ENCODE data around the gene CFAP107. TPM values are rescaled to one million over a fixed set of nuclear protein-coding genes. Genes with fewer than 3 reads are reported as not detected.
"Not testable (repeated sequence)": the region's sequence is repeated elsewhere in the genome, so short reads cannot be mapped to it uniquely, and the experiment has no call there.

CFAP107 gene, protein sequence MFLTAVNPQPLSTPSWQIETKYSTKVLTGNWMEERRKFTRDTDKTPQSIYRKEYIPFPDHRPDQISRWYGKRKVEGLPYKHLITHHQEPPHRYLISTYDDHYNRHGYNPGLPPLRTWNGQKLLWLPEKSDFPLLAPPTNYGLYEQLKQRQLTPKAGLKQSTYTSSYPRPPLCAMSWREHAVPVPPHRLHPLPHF
- not detected in 2 replicates for total RNA-seq (2014; rRNA removed; shearing (Covaris generic))

DNA sequence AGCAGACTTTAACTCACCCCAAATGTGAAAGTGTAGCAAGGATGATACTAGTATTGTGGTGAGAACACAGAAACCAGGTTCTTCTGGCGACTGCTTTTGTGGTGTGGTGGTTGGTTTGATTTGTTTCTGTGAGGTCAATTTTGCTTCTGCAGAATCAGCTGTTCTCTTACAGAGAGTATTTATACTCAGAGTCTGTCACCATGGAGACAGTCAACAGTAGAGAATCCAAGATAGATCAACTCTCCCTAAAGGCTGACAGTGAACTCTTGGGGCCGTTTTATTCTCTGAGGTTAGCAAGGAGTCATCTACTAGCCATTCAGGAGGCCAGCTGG, at the start of gene CFAP107:
Gene CFAP107, plus strand, starts transcription at position 209 of the 332 bp plus-strand sequence. CDS start 231 bp downstream, outside the sequence.
- no peak for DNase-seq (ENCODE audit: low spot score)
- in situ Hi-C loops (cut with HindIII; ENCODE audit: low sequenced_read_pairs) = no loop called here

DNA sequence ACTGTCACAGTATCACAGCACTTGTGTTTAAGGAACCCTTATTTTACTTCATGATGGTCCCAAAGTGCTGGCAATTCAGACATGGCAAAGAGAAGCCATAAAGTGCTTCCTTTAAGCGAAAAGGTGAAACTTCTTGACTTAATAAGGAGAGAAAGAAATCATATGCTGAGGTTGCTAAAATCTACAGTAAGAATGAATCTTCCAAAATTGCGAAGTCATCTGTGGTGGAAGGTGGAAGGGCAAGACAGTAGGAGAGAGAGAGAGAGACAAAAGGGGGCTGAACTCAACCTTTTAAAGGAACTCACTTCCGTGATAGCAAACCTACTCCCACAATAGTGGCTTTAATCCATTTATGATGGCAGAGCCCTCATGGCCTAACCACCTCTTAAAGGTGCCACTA, 49.3 kb upstream of the CFAP107 start:
- no peak for DNase-seq (ENCODE audit: low spot score)
- in situ Hi-C loops (cut with HindIII; ENCODE audit: low sequenced_read_pairs) = no loop called here

DNA sequence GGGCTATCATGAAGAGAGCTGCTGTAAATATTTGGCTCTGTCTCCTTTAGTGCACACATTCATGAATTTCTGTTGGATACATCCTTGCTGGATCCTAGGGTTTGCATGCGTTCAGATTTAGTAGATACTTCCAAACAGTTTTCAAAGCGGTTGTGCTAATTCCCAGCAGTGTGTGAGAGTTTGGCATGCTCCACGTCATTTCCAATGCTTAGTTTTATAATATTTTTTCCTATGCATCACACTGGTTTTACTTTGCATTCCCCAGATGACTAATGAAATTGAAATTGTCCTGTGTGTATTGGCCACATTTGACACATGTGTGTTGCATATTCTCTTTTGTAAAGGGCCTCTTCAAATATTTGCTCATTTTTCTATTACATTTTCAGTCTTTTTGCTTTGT, 48.6 kb upstream of the CFAP107 start:
- in situ Hi-C loops (cut with HindIII; ENCODE audit: low sequenced_read_pairs) = no loop called here
- DNase-seq (ENCODE audit: low spot score) = no peak

DNA sequence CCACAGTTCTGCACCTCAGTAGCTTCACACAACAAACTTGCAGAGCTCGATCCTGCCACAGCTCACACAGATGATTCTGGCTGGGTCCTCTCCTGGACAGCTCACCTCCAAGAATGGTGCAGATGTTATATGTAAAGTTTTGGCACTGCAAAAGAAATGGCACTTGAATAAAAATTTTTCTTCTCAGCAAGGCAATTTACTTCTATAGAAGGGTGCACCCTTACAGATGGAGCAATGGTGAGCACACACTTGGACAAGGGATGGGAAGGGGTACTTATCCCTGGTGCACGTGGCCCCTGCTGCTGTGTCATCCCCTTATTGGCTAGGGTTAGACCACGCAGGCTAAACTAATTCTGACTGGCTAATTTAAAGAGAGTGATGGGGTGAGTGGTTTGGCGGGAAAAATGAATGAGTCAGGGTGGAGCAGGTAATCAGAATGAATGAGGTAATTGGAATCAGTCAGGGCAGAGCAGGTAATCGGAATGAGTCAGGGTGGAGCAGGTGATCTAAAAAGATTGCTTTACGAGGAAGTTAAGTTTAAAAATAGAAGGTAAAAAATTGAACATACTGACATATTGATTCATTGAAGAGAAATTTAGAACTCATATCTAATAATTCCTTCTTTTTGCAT, 42.1 kb upstream of the CFAP107 start:
- no peak for DNase-seq (ENCODE audit: low spot score)
- in situ Hi-C loops (cut with HindIII; ENCODE audit: low sequenced_read_pairs) = no loop called here

DNA sequence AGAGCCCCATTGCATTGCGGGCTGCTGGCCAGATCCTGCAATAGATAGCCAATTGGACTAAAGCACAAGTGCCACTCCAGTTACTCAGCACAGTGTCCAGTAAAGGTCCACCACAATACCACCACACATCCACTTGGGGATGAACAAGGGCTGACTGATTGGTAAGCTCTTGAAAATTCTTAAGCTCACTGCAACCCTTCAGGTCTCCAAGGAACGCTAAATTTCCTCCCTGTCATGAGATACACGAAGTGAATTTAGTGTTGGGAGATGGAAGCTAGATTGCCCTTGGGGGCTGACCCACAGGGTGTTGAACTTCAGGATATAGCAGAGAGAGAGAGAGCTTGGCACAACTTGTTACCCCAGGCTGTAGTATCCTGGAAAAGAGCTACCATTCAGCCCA, 39.9 kb upstream of the CFAP107 start:
- DNase-seq (ENCODE audit: low spot score) = no peak
- in situ Hi-C loops (cut with HindIII; ENCODE audit: low sequenced_read_pairs) = no loop called here

DNA sequence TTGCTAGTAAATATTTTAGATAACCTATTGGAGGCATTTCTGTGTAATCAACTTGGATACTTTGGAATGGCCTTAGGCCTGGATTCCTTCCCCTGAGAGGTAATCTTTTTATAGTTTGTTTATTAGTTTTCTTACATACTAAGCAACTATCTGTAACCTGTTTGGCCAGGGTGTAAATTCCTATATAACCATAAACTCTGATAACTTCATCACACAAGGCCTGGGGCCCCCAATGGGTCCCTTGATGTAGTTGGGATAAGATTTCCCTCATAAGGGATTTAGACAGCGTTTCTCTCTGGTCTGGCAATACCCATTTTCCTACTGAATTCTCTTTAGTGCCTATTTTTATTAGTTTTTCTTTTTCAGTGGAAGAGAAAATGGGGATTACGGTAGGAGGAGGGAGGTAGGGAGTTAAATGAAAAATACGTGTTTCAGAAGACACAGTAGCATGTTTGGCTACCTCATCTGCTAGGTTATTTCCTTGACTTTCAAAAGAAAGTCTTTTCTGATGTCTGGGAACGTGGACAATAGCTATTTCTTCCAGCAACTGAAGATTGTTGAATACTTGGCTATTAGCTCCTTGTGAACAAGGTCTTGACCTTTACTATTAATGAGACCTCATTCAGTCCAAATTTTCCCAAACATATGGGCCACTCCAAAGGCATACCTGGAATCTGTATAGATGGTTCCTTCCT, 37.5 kb upstream of the CFAP107 start:
- in situ Hi-C loops (cut with HindIII; ENCODE audit: low sequenced_read_pairs) = no loop called here
- no peak for DNase-seq (ENCODE audit: low spot score)

DNA sequence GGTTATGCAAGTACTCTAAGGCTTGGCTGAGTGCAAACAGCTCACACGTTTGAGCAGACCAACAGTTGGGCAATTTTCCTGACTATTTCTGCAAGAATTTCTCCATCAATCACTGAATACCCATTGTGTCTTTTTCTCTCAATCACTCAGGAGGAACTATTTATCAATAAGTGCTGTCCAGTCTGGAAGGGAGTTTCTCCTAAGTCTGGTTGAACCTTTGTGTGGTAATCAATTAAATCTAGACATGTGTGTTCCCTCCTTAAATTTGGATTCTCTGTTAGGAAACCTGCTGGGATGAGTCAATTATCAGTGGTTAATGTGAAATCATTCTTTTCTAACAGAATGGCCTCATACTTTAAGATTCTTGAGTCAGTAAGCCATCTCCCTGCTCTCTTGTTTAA, 36.9 kb upstream of the CFAP107 start:
- no peak for DNase-seq (ENCODE audit: low spot score)
- in situ Hi-C loops (cut with HindIII; ENCODE audit: low sequenced_read_pairs) = no loop called here

DNA sequence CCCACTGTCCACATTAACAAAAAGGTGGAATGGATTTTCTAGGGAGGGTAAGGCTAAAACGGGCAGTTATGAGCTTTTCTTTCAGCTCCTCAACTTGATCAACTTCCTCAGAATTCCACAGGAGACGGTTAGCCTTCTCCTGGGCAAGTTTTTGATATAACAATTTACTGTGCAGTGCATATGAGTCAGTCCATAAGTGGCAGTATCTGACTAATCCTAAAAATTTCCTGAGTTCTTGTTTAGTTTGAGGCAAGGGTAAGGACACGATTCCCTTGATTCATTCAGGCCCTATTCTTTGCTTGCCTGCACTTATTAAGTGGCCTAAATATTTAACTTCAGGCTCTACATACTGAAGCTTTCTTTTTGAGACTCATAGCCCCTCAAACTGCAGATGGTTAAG, 36.3 kb upstream of the CFAP107 start:
- in situ Hi-C loops (cut with HindIII; ENCODE audit: low sequenced_read_pairs) = no loop called here
- DNase-seq (ENCODE audit: low spot score) = no peak

DNA sequence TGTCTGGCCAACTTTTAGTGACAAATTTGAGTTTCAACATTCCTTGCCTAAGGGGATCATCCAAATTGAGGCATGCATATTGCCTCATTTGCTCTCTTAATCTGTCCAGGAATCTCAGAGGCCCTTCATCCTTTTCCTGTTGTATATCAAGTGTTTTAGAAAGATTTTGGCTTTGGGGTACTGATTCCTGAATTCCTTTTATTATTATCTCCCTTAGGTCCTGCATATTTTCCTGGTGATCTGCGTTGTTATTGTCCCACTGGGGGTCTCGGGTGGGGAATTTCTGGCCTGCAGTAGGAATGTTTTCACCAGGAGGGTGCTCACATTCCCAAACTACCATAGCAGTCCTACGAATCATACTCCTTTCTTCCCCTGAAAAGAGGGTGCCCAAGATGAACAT, 34.5 kb upstream of the CFAP107 start:
- in situ Hi-C loops (cut with HindIII; ENCODE audit: low sequenced_read_pairs) = no loop called here
- no peak for DNase-seq (ENCODE audit: low spot score)

DNA sequence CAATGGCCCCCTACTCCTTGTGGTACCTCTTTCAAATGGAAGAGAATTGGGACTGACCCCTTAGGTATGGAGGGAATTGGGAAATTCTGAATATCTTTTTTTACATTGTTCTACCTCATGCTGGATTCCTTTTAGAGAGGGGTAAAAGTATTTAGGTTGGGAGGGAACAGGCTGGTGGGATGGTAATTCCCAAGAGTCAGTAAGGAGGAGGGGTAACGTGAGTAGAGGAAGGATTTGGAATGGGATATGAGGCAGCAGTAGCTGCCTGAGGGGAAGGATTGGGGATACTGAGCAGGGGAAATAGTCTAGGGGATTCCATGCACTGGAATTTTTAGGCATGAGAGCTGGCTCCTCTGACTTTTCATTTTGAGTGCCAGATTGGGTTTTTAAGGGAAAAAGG, 33.9 kb upstream of the CFAP107 start:
- in situ Hi-C loops (cut with HindIII; ENCODE audit: low sequenced_read_pairs) = no loop called here
- peak; percentile 6 for DNase-seq (ENCODE audit: low spot score)

DNA sequence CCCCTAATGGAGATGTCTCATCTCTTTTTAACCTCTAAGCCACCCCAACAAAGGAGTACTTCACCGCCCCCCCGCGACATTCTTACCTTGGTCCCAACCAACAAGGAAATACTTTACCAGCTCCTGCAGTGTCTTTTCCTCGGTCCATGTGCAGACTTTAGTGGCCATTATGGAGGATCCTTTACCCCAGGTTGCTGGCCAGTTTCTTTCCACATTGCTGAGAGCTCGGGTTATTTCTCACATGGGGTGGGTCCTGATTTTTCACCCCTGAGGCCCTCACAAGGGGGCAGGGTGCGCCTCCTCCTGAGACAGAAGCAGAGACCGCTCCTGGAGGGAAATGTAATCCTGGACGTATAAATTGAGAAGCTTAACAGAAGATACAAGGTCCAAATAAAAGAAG, 33.1 kb upstream of the CFAP107 start:
- in situ Hi-C loops (cut with HindIII; ENCODE audit: low sequenced_read_pairs) = no loop called here
- no peak for DNase-seq (ENCODE audit: low spot score)

DNA sequence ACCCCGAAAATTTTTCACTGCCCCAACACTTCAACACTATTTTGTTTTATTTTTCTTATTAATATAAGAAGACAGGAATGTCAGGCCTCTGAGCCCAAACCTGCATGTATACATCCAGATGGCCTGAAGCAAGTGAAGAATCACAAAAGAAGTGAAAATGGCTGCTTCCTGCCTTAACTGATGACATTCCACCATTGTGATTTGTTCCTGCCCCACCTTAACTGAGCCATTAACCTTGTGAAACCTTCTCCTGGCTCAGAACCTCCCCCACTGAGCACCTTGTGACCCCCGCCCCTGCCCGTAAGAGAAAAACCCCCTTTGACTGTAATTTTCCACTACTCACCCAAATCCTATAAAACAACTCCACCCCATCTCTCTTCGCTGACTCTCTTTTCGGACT, 32.3 kb upstream of the CFAP107 start:
- DNase-seq (ENCODE audit: low spot score); in situ Hi-C loops (cut with HindIII; ENCODE audit: low sequenced_read_pairs): not testable (repeated sequence)

DNA sequence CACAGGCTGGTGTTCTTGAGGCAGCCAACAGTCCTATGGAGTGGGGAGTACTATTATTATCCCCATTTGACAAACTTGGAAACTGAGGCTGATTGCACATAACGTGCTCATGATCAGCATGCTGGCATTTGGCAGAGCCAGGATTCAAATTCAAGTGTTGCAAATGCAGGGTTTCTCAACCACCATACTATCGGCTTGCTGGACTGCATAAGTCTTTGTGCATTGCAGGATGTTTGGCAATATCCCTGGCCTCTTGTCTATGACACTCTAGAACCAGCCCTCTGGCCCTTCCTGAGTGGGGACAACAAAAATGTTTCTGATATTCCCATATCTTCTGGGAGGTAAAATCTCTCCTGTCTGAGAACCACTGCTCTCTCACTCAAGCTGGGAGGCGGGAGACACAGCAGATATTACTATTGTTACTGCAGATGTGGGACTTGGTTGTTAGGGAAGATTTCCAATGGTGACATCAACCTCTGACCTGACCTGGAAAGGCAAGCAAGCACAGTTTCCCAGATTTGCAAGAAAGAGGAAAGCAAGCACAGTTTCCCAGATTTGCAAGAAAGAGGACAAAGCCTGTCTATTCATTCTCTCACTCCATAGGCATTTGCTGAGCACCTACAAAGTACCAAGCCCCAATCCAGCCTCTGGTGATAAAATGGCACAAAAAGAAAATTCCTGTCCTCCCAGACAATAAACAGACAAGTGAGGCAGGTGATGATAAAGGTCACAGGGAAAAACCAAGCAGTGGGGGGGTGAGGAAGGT, 31.1 kb upstream of the CFAP107 start:
- DNase-seq (ENCODE audit: low spot score) = no peak
- in situ Hi-C loops (cut with HindIII; ENCODE audit: low sequenced_read_pairs) = no loop called here

DNA sequence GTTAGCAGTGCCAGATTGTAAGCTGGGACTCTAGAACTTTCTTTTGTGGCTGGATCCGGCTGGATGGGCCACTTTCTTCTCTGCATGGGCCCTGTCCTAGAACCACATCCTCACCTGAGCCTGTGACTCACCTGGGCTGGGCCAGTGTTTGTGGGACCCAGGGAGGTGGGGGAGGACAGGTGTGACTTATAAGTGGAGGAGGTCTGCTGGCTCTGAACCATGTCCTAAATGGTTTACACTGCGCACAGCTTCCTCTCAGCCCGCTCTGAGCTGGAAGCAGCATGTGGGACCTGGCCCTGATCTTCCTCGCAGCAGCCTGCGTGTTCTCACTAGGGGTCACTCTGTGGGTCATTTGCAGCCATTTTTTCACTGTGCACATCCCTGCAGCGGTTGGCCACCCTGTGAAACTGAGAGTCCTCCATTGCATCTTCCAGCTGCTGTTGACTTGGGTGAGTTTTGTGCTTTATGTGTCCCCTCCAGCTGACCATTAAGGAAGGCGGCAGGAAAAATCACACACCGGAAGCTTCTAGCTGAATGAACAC, 30.0 kb upstream of the CFAP107 start, which contains the start of gene AADACL3:
Gene AADACL3, plus strand, starts transcription at position 215 of the 542 bp plus-strand sequence. Its CDS starts 67 bp downstream, at position 282.
- no peak for DNase-seq (ENCODE audit: low spot score)
- in situ Hi-C loops (cut with HindIII; ENCODE audit: low sequenced_read_pairs) = no loop called here

DNA sequence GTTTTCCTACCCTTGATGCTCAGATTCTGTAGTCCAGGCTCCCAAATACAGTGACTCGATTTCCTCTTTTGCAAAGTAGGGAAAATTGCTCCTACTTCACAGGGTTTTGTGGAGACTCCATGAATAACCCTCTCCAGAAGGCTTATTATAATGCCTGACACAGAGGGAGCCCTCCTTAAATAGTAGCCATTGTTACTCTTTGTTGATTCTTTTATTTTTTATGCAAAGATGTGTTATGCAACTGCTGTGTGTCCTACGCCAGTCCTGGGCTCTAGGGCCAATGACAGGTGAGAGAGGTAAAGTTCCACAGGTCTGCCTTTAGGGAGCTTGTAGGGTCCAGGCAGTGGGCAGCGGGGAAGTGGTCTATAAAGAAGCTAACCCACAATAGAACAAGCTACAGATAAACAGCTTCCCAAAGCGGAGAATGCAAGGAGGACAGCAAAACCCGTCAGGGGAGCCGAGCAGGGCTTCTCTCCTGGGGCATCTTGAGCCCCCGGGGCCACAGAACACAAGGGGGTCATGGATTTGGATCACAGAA, 28.6 kb upstream of the CFAP107 start:
- in situ Hi-C loops (cut with HindIII; ENCODE audit: low sequenced_read_pairs) = no loop called here
- no peak for DNase-seq (ENCODE audit: low spot score)

DNA sequence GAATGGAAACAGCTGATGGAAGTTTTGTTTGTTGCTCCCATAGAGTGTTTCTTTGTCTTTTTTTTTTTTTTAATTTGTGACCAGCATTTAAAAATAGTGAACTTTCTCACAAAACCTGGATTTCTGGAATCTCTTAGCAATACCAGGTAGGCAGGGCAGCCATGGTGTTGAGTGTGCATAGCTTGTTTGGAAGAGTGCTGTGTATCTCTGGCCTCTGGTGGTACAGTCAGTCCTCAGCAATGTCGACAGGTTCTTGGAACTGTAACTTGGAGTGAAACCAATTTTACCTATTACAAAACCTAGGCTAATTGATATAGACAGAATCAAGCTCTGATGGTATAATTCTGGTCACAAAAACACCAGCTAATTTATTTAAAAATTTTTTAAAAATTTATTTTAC, 23.4 kb upstream of the CFAP107 start:
- in situ Hi-C loops (cut with HindIII; ENCODE audit: low sequenced_read_pairs) = no loop called here
- DNase-seq (ENCODE audit: low spot score) = no peak

DNA sequence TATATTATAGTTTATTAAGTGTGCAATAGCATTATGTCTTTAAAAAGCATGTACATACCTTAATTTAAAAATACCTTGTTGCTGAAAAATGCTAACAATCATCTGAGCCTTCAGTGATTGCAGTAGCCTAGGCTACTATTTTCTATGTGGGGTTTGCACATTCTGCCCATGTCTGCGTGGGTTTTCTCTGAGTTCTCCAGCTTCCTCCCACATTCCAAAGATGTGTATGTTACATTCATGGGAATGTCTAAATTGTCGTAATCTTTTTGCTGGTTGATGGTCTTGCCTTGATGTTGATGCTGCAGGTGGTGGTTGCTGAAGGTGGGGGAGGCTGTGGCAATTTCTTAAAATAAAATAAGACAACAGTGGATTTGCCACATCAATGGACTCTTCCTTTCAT, 17.6 kb upstream of the CFAP107 start:
- in situ Hi-C loops (cut with HindIII; ENCODE audit: low sequenced_read_pairs) = no loop called here

DNA sequence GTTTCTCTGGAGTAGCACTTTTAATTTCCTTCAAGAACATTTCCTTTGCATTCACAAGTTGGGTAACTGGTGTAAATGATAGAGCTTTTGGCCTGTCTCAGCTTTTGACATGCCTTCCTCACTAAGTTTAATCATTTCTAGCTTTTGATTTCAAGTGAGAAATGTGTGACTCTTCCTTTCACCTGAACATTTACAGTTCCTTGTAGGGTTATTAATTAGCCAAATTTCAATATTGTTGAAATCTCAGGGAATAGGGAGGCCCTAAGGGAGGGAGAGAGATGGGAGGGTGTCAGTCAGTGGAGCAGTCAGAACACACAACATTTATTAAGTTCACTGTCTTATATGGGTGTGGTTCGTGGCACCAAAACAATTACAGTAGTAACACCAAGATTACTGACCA, 15.8 kb upstream of the CFAP107 start:
- DNase-seq (ENCODE audit: low spot score) = no peak
- in situ Hi-C loops (cut with HindIII; ENCODE audit: low sequenced_read_pairs) = no loop called here

More for the DNA sequence above, 17.6 kb upstream of the CFAP107 start:
- DNase-seq (ENCODE audit: low spot score) = no peak

DNA sequence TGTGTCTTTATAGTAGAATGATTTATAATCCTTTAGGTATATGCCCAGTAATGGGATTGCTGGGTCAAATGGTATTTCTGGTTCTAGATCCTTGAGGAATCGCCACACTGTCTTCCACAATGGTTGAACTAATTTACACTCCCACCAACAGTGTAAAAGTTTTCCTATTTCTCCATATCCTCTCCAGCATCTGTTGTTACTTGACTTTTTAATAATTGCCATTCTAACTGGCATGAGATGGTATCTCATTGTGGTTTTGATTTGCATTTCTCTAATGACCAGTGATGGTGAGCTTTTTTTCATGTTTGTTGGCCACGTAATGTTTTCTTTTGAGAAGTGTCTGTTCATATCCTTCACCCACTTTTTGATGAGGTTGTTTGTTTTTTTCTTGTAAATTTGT, 14.9 kb upstream of the CFAP107 start:
- DNase-seq (ENCODE audit: low spot score); in situ Hi-C loops (cut with HindIII; ENCODE audit: low sequenced_read_pairs): not testable (repeated sequence)
